A673 (cell line): ENCODE measurements around the gene CLEC4G. TPM values are rescaled to one million over a fixed set of nuclear protein-coding genes. Genes with fewer than 3 reads are reported as not detected.
A peak's percentile ranks its signal among the peaks of the same experiment; 100 is the strongest.

Source experiments
- BruUV-seq: library from RNA; stranded (reverse); fragments of 400-500 nt; replicated peaks from 2 replicates; lab custom pipeline; 2021; lab: Mats Ljungman, UMichigan
- CTCF ChIA-PET: fragments of 300-600 bp; sonication (Branson Sonifier 250); formaldehyde crosslinking; loops from one replicate; lab custom pipeline; 2022; ENCODE audit warnings: antibody characterized with exemption; lab: Charles Lee
- POLR2A ChIA-PET: fragments of 300-600 bp; sonication (Branson Sonifier 250); formaldehyde crosslinking; loops from one replicate; lab custom pipeline; 2022; ENCODE audit warnings: antibody characterized with exemption; ENCODE audit not compliant: low non-redundant PET; lab: Charles Lee
- DNase-seq: peaks from one replicate; pipeline ENCODE4 v3.0.0-alpha.2; 2015; ENCODE audit warnings: low spot score
- H3K27ac ChIP-seq: fragments of 200-600 bp; sonication (generic); 2 replicates; pipeline ENCODE4 v1.5.1; 2016; ENCODE audit warnings: mixed run types, low read depth, mild to moderate bottlenecking, mixed read lengths, antibody characterized with exemption, low read length; ENCODE audit not compliant: poor library complexity, severe bottlenecking
- H3K27me3 ChIP-seq: fragments of 200-600 bp; sonication (generic); replicated peaks from 2 replicates; pipeline ENCODE4 v1.6.1; 2017; ENCODE audit warnings: mixed run types, low read depth, mild to moderate bottlenecking, mixed read lengths, antibody characterized with exemption, low read length; ENCODE audit not compliant: insufficient read depth, poor library complexity
- H3K36me3 ChIP-seq: fragments of 200-600 bp; sonication (generic); 2 replicates; pipeline ENCODE4 v1.6.1; 2016; ENCODE audit warnings: mixed run types, mild to moderate bottlenecking, mixed read lengths, antibody characterized with exemption, low read length; ENCODE audit not compliant: insufficient read depth, poor library complexity, severe bottlenecking
- H3K4me1 ChIP-seq: fragments of 200-600 bp; sonication (generic); 2 replicates; pipeline ENCODE4 v1.6.1; 2017; ENCODE audit warnings: mixed run types, mild to moderate bottlenecking, mixed read lengths, antibody characterized with exemption, low read length; ENCODE audit not compliant: insufficient read depth, poor library complexity, severe bottlenecking
- H3K4me3 ChIP-seq: fragments of 200-600 bp; sonication (generic); 2 replicates; pipeline ENCODE4 v1.5.1; 2016; ENCODE audit warnings: low read depth, mixed run types, mild to moderate bottlenecking, mixed read lengths, low read length; ENCODE audit not compliant: poor library complexity, severe bottlenecking
- H3K9me3 ChIP-seq: fragments of 200-600 bp; sonication (generic); 2 replicates; pipeline ENCODE4 v1.6.1; 2016; ENCODE audit warnings: mixed run types, low read depth, mild to moderate bottlenecking, mixed read lengths, antibody characterized with exemption, low read length; ENCODE audit not compliant: poor library complexity, severe bottlenecking
- CTCF ChIP-seq: fragments of 300-800, 200-600 bp; sonication (generic); conservative IDR thresholded peaks from 2 replicates; pipeline ENCODE4 v1.5.1; 2017; ENCODE audit warnings: low read depth, mild to moderate bottlenecking, antibody characterized with exemption, low read length, moderate library complexity, mixed read lengths
- EZH2 ChIP-seq: fragments of 200-600 bp; sonication (generic); IDR thresholded peaks from 2 replicates; pipeline ENCODE4 v1.6.1; 2017; ENCODE audit warnings: borderline replicate concordance, low read depth, mild to moderate bottlenecking, mixed read lengths, antibody characterized with exemption, low read length; ENCODE audit not compliant: poor library complexity, severe bottlenecking
- intact Hi-C: fragments of 100-400 bp; cut with micrococcal nuclease; formaldehyde crosslinking; loops from one replicate; pipeline ENCODE4 v1.10.0; 2022; ENCODE audit not compliant: unreplicated experiment
- total RNA-seq: library from RNA; stranded (reverse); gene quantifications from 2 replicates; pipeline ENCODE4 v1.2.3, GENCODE V29; 2021

Gene CLEC4G
- total RNA-seq, 1 experiment from 2014 or later = not detected

GRCh38 chr19:7681340-7682174 is 50.4 kb downstream of the CLEC4G start:
- POLR2A ChIA-PET = interaction anchor here (0.6 kb wide), 1 partner anchor 149 kb away, joined by 3 read pairs; no protein-coding TSS in a partner anchor
- CTCF ChIA-PET = interaction anchor here (0.5 to 2.2 kb wide), 18 partner anchors 15 to 512 kb away, joined by 3 to 37 read pairs (median 4); partner anchors contain the start of genes PET100 and XAB2
- DNase-seq = peak; percentile 89

GRCh38 chr19:7680606-7681339 is 51.1 kb downstream of the CLEC4G start, which contains the start of gene TRAPPC5:
TRAPPC5 (plus strand) TSS chr19:7680833; CDS start chr19:7682254, 1,421 bp downstream.
- intact Hi-C loops = loop anchor here (1.0 to 5.0 kb wide), 4 partner anchors 28 to 313 kb away; no protein-coding TSS in a partner anchor
- BruUV-seq = no TSS peak
- Histone ChIP-seq H3K27me3 (no peaks in the 10 kb centered on the region), H3K27ac (peak within 1 kb of the TSS; percentile 76), H3K4me3 (peak within 1 kb of the TSS; percentile 97), H3K4me1 (peaks cover 15% of the 10 kb centered on the region), H3K9me3 (no peaks in the 10 kb centered on the region), H3K36me3 (peaks cover 9% of the 10 kb centered on the region)
- POLR2A ChIA-PET = interaction anchor here (0.6 kb wide), 1 partner anchor 149 kb away, joined by 3 read pairs; no protein-coding TSS in a partner anchor
- DNase-seq = peak; percentile 89
- CTCF ChIA-PET = interaction anchor here (0.5 to 2.2 kb wide), 18 partner anchors 16 to 511 kb away, joined by 3 to 37 read pairs (median 4); partner anchors contain the start of genes PET100 and XAB2
- TF ChIP-seq CTCF (peak; percentile 67), EZH2 (no peak)

More at GRCh38 chr19:7681340-7682174, 50.4 kb downstream of the CLEC4G start:
- Histone ChIP-seq H3K9me3 (no peaks in the 10 kb centered on the region), H3K4me1 (peaks cover 15% of the 10 kb centered on the region), H3K27me3 (no peaks in the 10 kb centered on the region), H3K27ac (peak overlapping the region; percentile 76), H3K36me3 (peaks cover 9% of the 10 kb centered on the region), H3K4me3 (peak overlapping the region; percentile 97)
- no TSS peak for BruUV-seq
- no peak for TF ChIP-seq EZH2
- peak; percentile 64 for TF ChIP-seq CTCF
- intact Hi-C loops = loop anchor here (2.0 to 5.0 kb wide), 3 partner anchors 29 to 314 kb away; no protein-coding TSS in a partner anchor
